Testis (tissue), 3 donors: Measurements from ENCODE around the gene MYL11. TPM values are rescaled to one million over a fixed set of nuclear protein-coding genes. Genes with fewer than 3 reads are reported as not detected.

Experiments used
- DNase-seq: peaks from one replicate; pipeline ENCODE4 v3.0.0-alpha.2; 2019
- H3K27ac ChIP-seq, 2 donors: fragments of 200-600 bp; sonication (generic); one replicate each; pipeline ENCODE4 v1.5.1; 2019
- H3K27me3 ChIP-seq: fragments of 200-600 bp; sonication (generic); one replicate; pipeline ENCODE4 v1.5.1; 2019
- H3K36me3 ChIP-seq: fragments of 200-600 bp; sonication (generic); one replicate; pipeline ENCODE4 v1.5.1; 2017; ENCODE audit warnings: low read depth; ENCODE audit errors: missing control alignments
- H3K4me1 ChIP-seq: fragments of 200-600 bp; sonication (generic); one replicate; pipeline ENCODE4 v1.5.1; 2019
- H3K4me3 ChIP-seq, 2 donors: fragments of 200-600 bp; sonication (generic); one replicate each; pipeline ENCODE4 v1.5.1; 2017 to 2019
- H3K9me3 ChIP-seq: fragments of 200-600 bp; sonication (generic); one replicate; pipeline ENCODE4 v1.5.1; 2017
- POLR2A ChIP-seq: fragments of 450-650 bp; IDR thresholded peaks from one replicate; pipeline ENCODE4 v1.6.1; 2017; ENCODE audit warnings: antibody characterized with exemption, mild to moderate bottlenecking, moderate library complexity
- WGBS, 2 donors: methylation state at CpG; one replicate each; pipeline ENCODE4 v1.1.5; 2018; 5-methylcytosine and 5-hydroxymethylcytosine counted together
- intact Hi-C: fragments of 100-400 bp; cut with DNase I; formaldehyde crosslinking; loops from one replicate; pipeline ENCODE4 v1.15.1; 2023; ENCODE audit warnings: low total_unique reads
- polyA plus RNA-seq: library from polyadenylated mRNA; stranded (reverse); fragments of 350-450 nt; fragmentation: Illumina TruSeq; extraction: RNeasy Lipid Tissue Mini Kit (QIAGEN cat#74804); gene quantifications from one replicate; pipeline ENCODE4 v1.2.3, GENCODE V29; 2014; ENCODE audit warnings: low read depth, low replicate concordance; ENCODE audit not compliant: insufficient read depth
- total RNA-seq, 2 donors: library from RNA; depleted of rRNA; stranded (reverse); fragments of >200 nt; gene quantifications; one replicate each; pipeline ENCODE4 v1.2.3, GENCODE V29; 2016
- TF ChIP-seq, protein P1 (sequence below), 3 experiments: fragments of 450-650 bp in 2 of 3; fragments of 200-600 bp in 1 of 3; sonication (generic) in 1 of 3; IDR thresholded peaks; one replicate each; pipeline ENCODE4 v1.5.1; 2016 to 2019; ENCODE audit warnings: antibody characterized with exemption in 3 of 3, mild to moderate bottlenecking in 2 of 3, moderate library complexity in 1 of 3

Gene MYL11
- total and polyA plus RNA-seq, 3 donors from 2014 or later = 2.5 to 18.5 (median 4.2) TPM

DNA sequence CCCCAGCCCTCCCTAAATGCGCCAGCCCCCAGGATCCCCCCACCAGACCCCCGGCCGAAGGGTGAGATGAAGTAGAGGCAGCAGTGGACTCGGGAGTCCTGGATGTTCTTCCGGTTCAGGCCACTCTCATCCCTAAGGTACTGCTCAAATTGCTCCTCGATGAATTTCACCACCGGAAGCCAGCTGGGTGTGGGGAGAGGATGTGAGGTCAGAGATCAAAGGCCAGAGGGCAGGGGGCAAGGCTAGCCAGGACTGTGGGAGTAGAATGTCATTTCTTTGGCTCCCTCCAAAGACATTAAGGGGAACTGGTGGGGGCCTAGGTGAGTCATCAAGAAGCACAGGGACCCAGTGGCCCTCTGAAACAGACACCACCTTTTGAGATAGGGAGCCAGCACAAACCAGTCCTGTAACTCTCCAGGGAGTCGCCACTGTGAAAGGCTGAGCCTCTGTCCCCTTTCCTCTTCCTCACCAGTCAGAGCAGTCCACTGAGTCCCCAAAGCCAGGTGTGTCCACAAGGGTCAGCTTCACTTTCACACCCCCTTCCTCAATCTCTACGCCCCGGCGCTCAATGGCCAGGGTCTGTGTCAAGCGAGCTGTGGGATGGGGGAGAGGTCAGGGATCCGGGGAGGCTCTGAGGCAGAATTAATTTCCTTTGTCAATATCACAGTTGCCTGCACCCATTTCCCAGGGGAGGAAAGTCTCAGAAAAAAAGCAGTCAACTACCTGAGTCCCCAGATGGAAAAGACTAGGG, 6.9 kb downstream of the MYL11 start:
- Histone ChIP-seq H3K4me3 (no peak overlapping the region), H3K4me1 (peaks cover 13% of the 10 kb centered on the region), H3K27ac (no peak overlapping the region), H3K36me3 (no peaks in the 10 kb centered on the region), H3K9me3 (no peaks in the 10 kb centered on the region), H3K27me3 (no peaks in the 10 kb centered on the region)
- no peak for DNase-seq
- TF ChIP-seq, protein P1, sequence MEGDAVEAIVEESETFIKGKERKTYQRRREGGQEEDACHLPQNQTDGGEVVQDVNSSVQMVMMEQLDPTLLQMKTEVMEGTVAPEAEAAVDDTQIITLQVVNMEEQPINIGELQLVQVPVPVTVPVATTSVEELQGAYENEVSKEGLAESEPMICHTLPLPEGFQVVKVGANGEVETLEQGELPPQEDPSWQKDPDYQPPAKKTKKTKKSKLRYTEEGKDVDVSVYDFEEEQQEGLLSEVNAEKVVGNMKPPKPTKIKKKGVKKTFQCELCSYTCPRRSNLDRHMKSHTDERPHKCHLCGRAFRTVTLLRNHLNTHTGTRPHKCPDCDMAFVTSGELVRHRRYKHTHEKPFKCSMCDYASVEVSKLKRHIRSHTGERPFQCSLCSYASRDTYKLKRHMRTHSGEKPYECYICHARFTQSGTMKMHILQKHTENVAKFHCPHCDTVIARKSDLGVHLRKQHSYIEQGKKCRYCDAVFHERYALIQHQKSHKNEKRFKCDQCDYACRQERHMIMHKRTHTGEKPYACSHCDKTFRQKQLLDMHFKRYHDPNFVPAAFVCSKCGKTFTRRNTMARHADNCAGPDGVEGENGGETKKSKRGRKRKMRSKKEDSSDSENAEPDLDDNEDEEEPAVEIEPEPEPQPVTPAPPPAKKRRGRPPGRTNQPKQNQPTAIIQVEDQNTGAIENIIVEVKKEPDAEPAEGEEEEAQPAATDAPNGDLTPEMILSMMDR (IDR thresholded peaks at IDR 0.05) = no peak
- no peak for TF ChIP-seq POLR2A
- intact Hi-C loops = no loop called here
- 81 to 85% methylated on average over 12 of the region's 13 CpGs for WGBS, 2 donors

DNA sequence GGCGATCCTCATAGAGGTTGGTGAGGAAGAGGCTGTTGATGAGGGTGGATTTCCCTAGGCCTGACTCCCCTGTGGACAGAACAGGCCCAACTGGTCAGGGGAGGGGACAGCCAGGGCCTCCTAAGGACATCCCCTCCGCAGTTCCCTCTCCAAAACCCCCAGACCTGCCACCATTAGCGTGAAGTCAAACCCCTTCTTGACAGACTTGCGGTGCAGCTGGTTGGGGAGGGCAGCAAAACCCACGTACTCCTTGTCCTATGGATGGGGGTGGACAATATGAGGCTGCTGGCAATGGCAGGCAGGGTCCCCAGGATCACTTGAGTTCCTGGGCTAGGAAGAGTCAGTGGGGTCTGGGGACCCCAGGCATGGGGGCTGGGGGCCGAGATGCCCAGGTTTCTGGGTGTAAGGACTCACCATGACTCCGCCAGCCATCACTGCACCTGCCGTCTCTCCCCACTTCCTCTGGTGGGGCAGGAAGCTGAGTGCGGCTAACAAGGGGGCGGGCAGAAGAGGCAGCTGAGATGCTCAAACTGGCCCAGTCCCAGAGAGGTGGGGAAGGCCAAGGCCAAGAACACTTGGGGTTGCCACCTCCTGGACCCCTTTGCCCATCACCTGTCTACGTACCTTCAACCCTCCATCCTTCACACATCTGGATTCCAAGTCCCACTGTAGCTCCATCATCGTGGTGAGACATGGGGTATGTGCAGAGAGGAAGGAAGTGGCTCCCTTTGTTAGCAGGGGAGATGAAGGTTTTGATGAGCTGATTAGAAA, 7.7 kb downstream of the MYL11 start, which contains the start of gene SEPTIN1:
TSS of gene SEPTIN1 (minus strand) at position 451 of the 771 bp plus-strand sequence. CDS start at position 432, 19 bp downstream.
- DNase-seq = no peak
- no peak within 1 kb of the TSS for H3K27ac ChIP-seq
- no peaks in the 10 kb centered on the region for H3K9me3 ChIP-seq
- H3K27me3 ChIP-seq = no peaks in the 10 kb centered on the region
- intact Hi-C loops = no loop called here
- H3K36me3 ChIP-seq = no peaks in the 10 kb centered on the region
- H3K4me1 ChIP-seq = peaks cover 8% of the 10 kb centered on the region
- TF ChIP-seq POLR2A = no peak
- TF ChIP-seq, protein P1 (IDR thresholded peaks at IDR 0.05) = no peak
- 73% methylated on average over 12 of the region's 12 CpGs for WGBS, 2 donors
- H3K4me3 ChIP-seq = no peak within 1 kb of the TSS

DNA sequence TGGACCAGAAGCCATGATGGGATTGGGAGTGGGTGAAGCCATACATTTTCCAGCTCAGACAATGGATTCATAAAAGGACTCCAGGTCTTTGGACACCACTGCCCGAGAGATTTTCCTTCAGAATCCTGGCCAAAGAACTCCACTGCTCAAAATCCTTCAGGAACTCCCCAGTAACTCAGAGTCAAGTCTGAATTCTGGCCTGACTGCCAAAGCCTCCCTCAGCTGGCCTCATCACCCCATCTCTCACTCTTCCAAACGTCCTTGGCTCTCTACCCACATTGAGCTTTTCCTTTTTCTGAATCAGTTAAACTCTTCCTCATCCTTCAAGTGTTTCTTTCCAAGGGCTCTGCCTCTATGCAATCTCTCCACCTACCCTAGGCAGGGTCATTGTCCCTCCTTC, 8.9 kb downstream of the MYL11 start:
- intact Hi-C loops = no loop called here
- WGBS, 2 donors = 31 to 42% methylated on average over 2 of the region's 2 CpGs
- Histone ChIP-seq H3K9me3 (no peaks in the 10 kb centered on the region), H3K36me3 (no peaks in the 10 kb centered on the region), H3K4me1 (peaks cover 6% of the 10 kb centered on the region), H3K4me3 (no peak overlapping the region), H3K27me3 (no peaks in the 10 kb centered on the region), H3K27ac (no peak overlapping the region)
- TF ChIP-seq POLR2A = no peak
- TF ChIP-seq, protein P1 (IDR thresholded peaks at IDR 0.05) = no peak
- DNase-seq = no peak

DNA sequence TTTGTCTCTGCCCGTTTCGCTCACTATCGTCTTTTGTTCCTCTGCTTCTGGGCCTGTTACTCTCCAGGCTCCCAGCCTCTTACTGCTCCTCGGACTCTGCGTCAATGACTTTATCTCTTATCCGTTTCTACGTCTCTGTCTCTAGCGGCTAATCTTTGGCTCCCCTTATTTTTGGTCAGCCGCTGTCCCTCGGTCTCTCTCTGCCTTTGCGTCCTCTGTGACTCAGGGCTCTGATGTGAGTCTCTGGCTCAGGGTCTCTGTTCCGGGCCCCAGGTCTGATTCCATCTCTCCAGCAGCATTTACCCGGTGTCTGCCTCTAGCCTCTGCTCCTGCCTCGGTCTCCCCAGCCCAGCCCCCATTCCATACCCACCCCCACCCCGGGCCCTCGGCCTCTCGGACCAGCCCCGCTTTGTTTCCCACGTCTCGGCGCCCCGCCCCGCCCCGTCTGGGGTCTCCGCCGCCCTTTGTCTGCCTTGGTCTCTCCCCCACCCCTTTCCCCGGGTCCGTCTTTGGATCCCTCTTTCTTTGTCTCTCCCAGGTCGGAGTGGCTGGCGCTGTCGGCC, 20.1 kb downstream of the MYL11 start:
- intact Hi-C loops = no loop called here
- Histone ChIP-seq H3K9me3 (no peaks in the 10 kb centered on the region), H3K4me1 (peaks cover 6% of the 10 kb centered on the region), H3K27ac (peak overlapping the region; percentile 53 to 85), H3K36me3 (no peaks in the 10 kb centered on the region), H3K27me3 (no peaks in the 10 kb centered on the region), H3K4me3 (peak overlapping the region; percentile 63 to 85)
- 1 to 2% methylated on average over 31 of the region's 31 CpGs for WGBS, 2 donors
- no peak for DNase-seq
- no peak for TF ChIP-seq POLR2A
- TF ChIP-seq, protein P1 (IDR thresholded peaks at IDR 0.05) = no peak
